ENCODE measurements around the gene RNF157.
A peak's percentile ranks its signal among the peaks of the same experiment; 100 is the strongest.

The RNF157 gene

DNA sequence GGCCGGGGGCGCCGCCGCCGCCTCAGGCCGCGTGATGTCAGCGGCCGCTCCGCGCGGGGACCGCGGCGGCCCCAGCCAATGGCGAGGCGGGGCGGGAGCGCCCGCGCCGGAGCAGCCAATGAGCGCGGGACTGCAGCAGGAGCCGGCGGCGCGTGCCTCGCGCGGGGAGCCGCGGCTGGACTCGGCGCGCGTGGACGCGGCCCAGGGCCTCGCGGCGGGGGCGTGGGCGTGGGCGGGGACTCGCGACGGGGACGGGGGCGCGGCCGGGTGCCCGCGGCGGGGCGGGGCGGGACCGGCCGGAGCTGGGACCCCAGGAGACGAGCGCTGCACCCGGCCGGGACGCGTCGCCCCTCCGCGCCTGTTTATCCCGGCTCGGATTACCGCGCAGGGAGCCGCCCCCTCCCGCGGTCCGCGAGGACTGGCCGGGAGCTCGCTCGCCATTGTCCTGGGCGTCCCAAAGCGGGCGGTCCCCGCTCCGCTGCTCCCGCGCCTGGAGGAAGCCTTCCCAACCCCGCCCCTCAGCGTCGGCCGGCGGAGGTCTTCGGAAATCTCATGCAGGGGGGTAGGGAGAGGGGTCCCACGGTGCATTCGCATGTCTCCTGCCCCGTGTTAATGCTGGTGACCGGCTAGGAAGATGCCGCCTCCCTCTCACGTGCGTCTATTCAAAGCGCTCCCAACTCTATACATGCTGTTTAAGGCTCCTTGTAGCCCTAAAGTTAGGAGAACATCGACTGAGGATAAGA is at the start of gene RNF157:
RNF157 (minus strand) TSS at position 33 of the 743 bp plus-strand sequence. CDS start 253 bp downstream, outside the sequence.
- DNase-seq, result no peak

DNA sequence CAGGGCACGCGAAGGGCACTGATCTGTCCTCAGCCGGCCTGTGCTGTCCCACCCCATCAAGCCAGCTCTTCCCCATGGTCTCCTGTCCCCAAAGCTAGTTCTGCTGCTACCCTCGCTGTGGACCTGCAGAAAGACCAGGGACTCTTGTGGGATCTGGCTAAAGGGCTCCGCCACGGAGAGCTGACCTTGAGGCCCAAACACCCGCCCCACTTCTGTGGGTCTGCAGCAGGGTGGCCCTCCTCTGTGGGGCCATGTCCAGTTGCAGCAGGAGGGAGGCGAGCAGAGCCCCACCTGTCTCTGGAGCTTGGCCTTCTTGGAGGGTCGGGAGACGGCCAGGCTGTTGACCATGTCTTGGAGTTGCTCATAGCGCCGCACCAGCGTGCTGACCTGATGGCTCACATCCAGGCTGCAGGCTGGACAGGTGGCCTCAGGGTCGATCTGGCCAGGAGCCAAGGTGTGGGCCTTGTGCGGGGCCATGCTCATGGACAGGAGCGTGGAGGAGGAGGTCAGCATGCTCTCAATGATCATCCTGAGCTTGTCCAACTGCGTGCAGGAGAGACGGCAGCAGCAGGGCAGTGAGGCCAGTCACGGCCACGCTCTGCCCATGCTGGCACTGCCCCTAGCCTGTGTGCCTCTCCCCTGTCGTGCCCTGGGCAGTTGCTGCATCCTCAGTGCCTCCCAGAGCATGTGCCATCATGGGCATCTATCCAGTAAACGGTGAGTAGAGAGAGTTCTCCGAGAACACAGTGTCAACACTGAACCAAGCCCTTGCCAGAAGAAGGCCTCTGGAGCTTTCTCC is 41.5 kb upstream of the RNF157 start:
- DNase-seq, result no peak

GRCh38 chr17:76280650-76281049 is 40.4 kb upstream of the RNF157 start:
- DNase-seq, result no peak

- DNase-seq, result no peak
These were observed 39.5 kb upstream of the RNF157 start for GRCh38 chr17:76279742-76280287.

- peak; percentile 39 for DNase-seq
These were observed 38.9 kb upstream of the RNF157 start for GRCh38 chr17:76278952-76279741.

GRCh38 chr17:76278268-76278908 is 38.1 kb upstream of the RNF157 start:
- no peak for DNase-seq

DNA sequence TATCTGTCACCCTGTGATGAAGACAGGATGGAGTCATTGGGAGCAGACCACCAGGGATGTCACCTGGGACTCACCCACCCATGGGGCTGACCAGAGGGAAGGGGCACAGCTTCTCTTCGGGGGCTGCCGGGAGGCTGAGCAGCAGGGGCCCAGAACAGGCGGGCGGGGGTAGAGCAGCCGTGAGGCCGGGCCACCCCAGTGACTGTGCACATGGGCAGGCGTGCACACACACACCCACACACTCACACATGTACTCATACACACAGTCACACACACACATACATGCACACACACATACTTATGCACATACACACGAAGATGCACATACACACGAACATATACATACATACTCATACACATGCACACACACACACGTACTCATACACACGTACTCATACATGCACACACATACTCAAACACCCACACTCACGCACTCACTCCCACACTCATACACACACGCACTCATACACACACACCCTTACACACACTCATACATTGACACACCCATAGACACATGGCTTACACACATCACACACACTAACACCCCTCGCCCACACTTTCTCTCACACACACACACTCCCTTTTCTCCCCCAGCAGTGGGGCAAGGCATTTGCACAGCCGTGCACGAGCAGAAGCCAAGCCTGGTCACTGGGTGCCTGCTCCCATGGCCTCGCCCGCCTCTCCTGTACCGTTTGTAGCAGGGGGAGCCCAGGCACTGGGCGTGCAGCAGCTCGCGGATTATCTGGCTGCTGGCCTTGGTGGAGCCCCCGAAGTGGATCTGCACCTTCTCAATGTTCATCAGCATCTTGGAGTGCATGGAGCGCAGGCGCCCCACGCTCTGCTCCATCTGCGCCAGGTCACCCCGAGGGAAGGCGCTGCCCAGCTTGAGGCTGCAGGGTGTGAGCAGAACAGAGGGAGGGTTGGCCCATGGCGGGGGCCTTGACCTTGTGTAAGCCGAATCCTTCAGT is 37.3 kb upstream of the RNF157 start:
- DNase-seq, result no peak

GRCh38 chr17:76276461-76277299 is 36.4 kb upstream of the RNF157 start:
- no peak for DNase-seq

GRCh38 chr17:76276069-76276431 is 35.8 kb upstream of the RNF157 start:
- DNase-seq, result no peak

DNA sequence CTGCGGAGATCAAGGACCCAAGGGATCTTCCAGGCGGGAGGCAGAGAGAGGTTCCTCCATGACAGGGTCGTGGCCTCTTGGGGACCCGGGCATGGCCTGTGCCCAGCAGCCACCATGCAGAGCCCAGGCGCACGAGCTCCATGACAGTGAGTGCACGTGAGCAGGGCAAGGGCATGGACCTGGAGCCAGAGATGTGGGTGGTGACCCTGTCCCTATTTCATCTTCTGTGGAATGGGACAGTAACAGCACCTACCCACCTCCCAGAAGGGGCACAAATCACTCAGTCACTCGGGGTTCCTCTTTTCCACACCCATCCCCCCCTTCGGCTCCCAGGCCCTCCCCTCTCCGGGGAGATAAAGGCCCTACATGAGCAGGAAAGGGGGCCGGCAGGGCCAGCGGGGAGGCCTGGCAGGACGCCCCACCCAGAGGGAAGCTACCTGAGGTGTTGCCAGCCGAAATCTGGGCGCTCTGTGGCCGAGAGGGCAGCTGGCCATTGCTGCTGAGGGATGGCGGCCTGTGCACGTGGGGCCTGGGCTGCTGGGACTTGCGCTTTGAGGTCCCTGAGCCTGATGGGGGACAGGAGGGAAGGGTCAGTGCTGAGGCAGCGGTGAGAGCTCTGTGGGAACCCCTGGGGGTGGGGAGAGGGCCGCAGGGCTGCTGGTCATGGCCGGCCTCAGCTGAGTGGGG is 35.2 kb upstream of the RNF157 start:
- DNase-seq, result no peak

GRCh38 chr17:76274112-76274956 is 34.0 kb upstream of the RNF157 start:
- DNase-seq, result no peak

- no peak for DNase-seq
These were observed 33.3 kb upstream of the RNF157 start for GRCh38 chr17:76273445-76274111.

DNA sequence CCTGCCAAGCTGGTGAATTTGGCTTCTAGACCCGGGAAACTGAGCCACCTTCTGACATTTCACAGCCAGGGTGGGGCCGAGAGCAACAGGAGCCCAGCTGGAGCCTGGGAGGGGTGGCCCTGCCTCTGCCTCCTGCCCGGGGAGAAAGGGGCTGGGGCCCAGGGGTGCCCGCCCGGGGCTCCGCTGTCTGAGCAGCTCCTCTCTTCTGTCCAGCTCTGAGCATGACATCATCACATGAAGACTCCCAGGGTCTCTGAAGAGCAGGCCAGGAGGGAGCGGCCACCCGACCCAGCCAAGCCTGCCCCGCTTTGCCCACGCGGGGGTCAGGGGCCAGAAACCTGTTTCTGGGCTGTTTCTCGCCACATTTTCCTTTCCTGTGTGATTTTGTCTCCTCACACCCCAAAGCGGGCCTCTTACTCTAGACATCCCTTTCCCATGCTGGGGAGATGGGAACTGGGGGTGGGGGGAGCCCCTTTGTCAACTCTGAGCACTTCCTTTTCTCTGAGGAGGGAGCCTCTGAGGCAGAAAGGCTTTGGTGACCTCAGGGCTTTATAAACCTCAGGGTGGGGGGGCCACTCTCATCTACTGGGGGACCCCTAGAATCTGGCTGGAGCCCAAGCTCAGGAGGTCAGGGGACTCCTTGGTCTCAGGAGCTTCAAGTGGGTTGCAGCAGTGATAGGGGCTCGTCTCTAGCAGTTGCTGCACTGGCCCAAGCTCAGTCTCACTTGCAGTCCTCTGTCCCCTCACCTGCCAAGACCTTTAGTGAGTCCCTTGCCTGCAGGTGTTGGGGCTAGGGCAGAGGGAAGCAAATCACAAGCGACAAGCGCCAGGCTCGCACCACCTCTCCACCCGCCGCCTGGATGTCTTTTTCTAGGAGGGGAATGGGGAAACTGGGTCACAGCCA is 32.5 kb upstream of the RNF157 start:
- DNase-seq, result no peak

DNA sequence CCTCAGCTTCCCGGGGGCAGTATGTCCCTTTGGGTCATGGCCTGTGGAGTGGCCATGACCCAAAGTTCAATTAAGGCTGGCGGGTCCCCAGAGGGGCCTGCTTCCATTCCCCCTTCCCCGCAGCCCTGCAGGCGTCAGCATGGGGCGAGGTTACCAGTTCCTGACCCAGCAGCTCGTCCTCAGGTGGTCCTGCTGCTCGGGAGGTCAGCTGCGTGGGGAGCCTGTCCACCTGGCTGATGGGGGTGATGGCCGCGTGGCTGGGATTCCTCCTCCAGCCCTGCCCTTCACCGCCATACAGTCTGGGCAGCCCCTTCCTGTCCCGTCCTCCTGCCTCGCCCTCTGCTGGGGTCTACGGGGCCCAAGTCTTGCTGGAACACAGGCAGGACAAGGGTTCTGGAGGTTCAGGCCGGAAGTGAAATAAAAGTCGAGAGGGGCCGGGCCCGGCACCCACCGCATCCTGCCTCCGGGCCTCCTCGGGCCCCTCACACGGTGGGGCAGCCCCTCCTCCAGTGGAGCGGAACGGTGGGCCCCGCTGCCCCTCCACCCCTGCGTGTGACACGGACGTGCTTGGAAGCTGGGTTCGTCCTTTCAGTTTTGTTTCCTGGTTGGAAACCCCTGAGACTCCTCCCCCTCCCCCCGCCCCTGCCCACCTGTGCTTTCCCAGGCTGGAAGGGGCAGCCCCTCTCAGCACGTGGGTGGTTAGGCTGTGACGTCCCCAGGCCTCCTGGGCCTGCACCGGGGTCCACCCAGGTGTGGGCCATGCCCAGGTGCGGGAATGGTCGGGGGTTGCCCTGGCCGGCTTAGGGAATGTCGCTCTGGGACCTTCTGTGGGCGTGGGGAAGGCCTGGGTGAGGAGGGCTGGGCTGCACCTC is 31.6 kb upstream of the RNF157 start:
- DNase-seq, result no peak

DNA sequence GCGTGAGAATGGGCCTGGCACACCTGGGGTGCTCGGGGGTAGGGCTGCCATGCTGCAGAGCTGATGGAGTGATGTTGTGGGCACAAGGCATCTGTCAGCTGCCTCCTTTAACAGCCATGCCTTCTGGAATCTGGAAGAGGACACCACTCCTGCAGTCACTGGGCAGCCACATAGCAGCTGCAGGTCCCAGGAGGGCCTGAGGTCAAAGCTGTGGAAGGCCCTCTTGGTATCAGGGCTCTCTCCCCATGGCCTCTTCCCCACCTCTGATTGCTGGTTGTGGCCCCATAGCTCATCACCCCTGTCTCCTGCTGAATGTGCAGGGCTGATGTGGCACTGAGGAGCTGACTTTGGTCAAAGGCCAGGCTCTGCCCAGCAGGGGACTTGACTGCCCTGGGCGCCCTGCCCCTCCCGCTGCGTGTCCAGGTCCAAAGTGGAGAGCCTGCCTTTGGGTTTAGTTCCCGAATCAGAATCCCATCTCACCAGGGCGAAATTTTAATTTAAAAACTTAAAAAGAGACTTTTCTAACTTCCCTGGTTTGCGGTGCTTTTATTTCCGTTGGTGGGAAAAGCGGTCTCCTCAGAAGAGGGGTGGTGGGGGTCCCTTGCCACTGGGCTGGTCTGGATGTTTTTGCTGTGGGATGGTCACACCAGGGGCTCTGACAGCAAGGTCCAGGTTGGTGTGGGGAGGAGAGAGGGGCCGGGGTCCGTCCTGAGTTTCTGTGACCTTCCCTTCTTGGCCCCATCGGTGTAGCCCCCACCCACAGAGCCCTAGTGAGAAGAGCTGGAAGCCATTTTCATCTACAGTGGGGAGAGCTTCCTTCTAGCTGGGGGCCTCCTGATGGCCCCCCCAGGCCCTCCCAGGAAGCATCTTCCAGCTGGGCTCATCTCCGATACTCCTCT is 30.7 kb upstream of the RNF157 start:
- no peak for DNase-seq

Data from NCI-H526 treated with DMSO at 0.1 percent for 48 hours (cell line).